Spinal cord (tissue), 10 donors: ENCODE data around the gene COQ6. TPM values are rescaled to one million over a fixed set of nuclear protein-coding genes. Genes with fewer than 3 reads are reported as not detected.
"Not testable (repeated sequence)": the region's sequence is repeated elsewhere in the genome, so short reads cannot be mapped to it uniquely, and the experiment has no call there.

Source experiments
- DNase-seq, 6 donors: peaks; one replicate each; pipeline versions ENCODE4 v3.0.0 to v3.0.0-alpha.2; 2013 to 2015; ENCODE audit warnings: low spot score in 6 of 6, low read depth in 4 of 6
- H3K27ac ChIP-seq: one replicate; pipeline ENCODE4 v1.5.1; 2013; ENCODE audit warnings: low read depth, low read length, control low read depth
- H3K27me3 ChIP-seq: one replicate; pipeline ENCODE4 v1.6.1; 2013; ENCODE audit warnings: low read length; ENCODE audit not compliant: control insufficient read depth, insufficient read depth
- H3K36me3 ChIP-seq: one replicate; pipeline ENCODE4 v1.6.1; 2013; ENCODE audit warnings: low read length; ENCODE audit not compliant: control insufficient read depth, insufficient read depth
- H3K4me1 ChIP-seq: one replicate; pipeline ENCODE4 v1.6.1; 2013; ENCODE audit warnings: low read length; ENCODE audit not compliant: control insufficient read depth, insufficient read depth
- H3K4me3 ChIP-seq: one replicate; pipeline ENCODE4 v1.5.1; 2013; ENCODE audit warnings: low read depth, low read length, control low read depth
- H3K9me3 ChIP-seq: one replicate; pipeline ENCODE4 v1.6.1; 2013; ENCODE audit warnings: low read length; ENCODE audit not compliant: control insufficient read depth, insufficient read depth
- WGBS: methylation state at CpG from one replicate; pipeline ENCODE4 v1.1.5; 2013; ENCODE audit warnings: missing lambda C conversion rate; ENCODE audit not compliant: insufficient coverage; 5-methylcytosine and 5-hydroxymethylcytosine counted together
- polyA plus RNA-seq, 2 donors: library from polyadenylated mRNA; unstranded; fragments of 120-200 nt; gene quantifications; one replicate each; pipeline ENCODE4 v1.2.1, GENCODE V29; 2013; ENCODE audit not compliant: insufficient read length in 2 of 2
- small RNA-seq: library from RNA; depleted of rRNA; stranded (forward); fragments of <200 nt; gene quantifications from one replicate; pipeline ENCODE3, GENCODE V24; 2014; ENCODE audit warnings: low replicate concordance
- total RNA-seq, 2 donors: library from RNA; depleted of rRNA in 1 of 2; stranded (reverse); fragments of 120-200 nt in 1 of 2; fragments of >200 nt in 1 of 2; gene quantifications; one replicate each; pipeline versions ENCODE4 v1.2.3 to v1.2.4, GENCODE V29; 2013 to 2014
- donor health status: healthy.

Gene COQ6
- total and polyA plus RNA-seq, 4 donors: 22.9 to 34.7 (median 29.2) TPM

GRCh38 chr14:73997108-73997943, 47.2 kb downstream of the COQ6 start:
- WGBS: no CpG with 5 or more reads among the region's 1 CpG
- H3K36me3 ChIP-seq: peaks cover 2% of the 10 kb centered on the region
- H3K9me3 ChIP-seq: no peaks in the 10 kb centered on the region
- H3K4me1 ChIP-seq: no peaks in the 10 kb centered on the region
- no peak for DNase-seq
- H3K27me3 ChIP-seq: no peaks in the 10 kb centered on the region
- H3K4me3 ChIP-seq: no peak overlapping the region
- H3K27ac ChIP-seq: no peak overlapping the region

GRCh38 chr14:73997944-73998447, 47.9 kb downstream of the COQ6 start:
- peaks cover 2% of the 10 kb centered on the region for H3K36me3 ChIP-seq
- 80% methylated on average over 6 of the region's 7 CpGs for WGBS
- no peak for DNase-seq

GRCh38 chr14:73998726-73999125, 48.6 kb downstream of the COQ6 start:
- Histone ChIP-seq H3K27me3 (no peaks in the 10 kb centered on the region), H3K4me1 (no peaks in the 10 kb centered on the region), H3K4me3 (no peak overlapping the region), H3K27ac (no peak overlapping the region), H3K9me3 (no peaks in the 10 kb centered on the region), H3K36me3 (peaks cover 2% of the 10 kb centered on the region)
- 89% methylated on average over 2 of the region's 2 CpGs for WGBS
- DNase-seq: no peak

More at GRCh38 chr14:73997944-73998447, 47.9 kb downstream of the COQ6 start:
- no peak overlapping the region for H3K27ac ChIP-seq
- no peaks in the 10 kb centered on the region for H3K9me3 ChIP-seq
- H3K27me3 ChIP-seq: no peaks in the 10 kb centered on the region
- H3K4me3 ChIP-seq: no peak overlapping the region
- H3K4me1 ChIP-seq: no peaks in the 10 kb centered on the region

- H3K27me3 ChIP-seq, H3K9me3 ChIP-seq, H3K4me3 ChIP-seq, H3K36me3 ChIP-seq, H3K27ac ChIP-seq, DNase-seq, H3K4me1 ChIP-seq: not testable (repeated sequence)
- no CpG with 5 or more reads among the region's 3 CpGs for WGBS
Measured at GRCh38 chr14:74005664-74006063, 55.6 kb downstream of the COQ6 start.

GRCh38 chr14:74008843-74009499, 58.9 kb downstream of the COQ6 start:
- DNase-seq: no peak
- Histone ChIP-seq H3K4me3 (no peak overlapping the region), H3K4me1 (no peaks in the 10 kb centered on the region), H3K27me3 (no peaks in the 10 kb centered on the region), H3K27ac (no peak overlapping the region), H3K36me3 (peaks cover 2% of the 10 kb centered on the region), H3K9me3 (no peaks in the 10 kb centered on the region)
- no CpG with 5 or more reads among the region's 2 CpGs for WGBS

Small RNA genes lying within 50 kb of the gene (small RNA-seq; reads per million reads assigned to genes)
- gene AC005480.2: not detected
- gene RF00019: not detected

Other genes with a start within 250 kb of the COQ6 start
- gene PNMA1, start 235.9 kb upstream of the COQ6 start, total RNA-seq: 100 to 1,000 TPM in 1 of 2 donors, 10 to 100 TPM in 1; 39.5 to 105 TPM
- gene PNMA1, start 235.9 kb upstream of the COQ6 start, polyA plus RNA-seq: 100 to 1,000 TPM; 273 to 282 TPM
- 10 to 100 TPM; 10.8 to 16.5 TPM for gene PTGR2, start 98.5 kb upstream of the COQ6 start, total RNA-seq
- 10 to 100 TPM; 13.0 to 15.3 TPM for gene PTGR2, start 98.5 kb upstream of the COQ6 start, polyA plus RNA-seq
- 10 to 100 TPM; 60.5 to 70.7 TPM for gene ZNF410, start 63.4 kb upstream of the COQ6 start, total RNA-seq
- 10 to 100 TPM; 44.2 to 48.5 TPM for gene ZNF410, start 63.4 kb upstream of the COQ6 start, polyA plus RNA-seq
- gene FAM161B, start 208 bp upstream of the COQ6 start, total RNA-seq: 10 to 100 TPM; 13.8 to 15.8 TPM
- gene FAM161B, start 208 bp upstream of the COQ6 start, polyA plus RNA-seq: 10 to 100 TPM; 22.8 to 26.1 TPM
- 10 to 100 TPM; 11.0 to 13.9 TPM for gene ENTPD5, start 69.0 kb downstream of the COQ6 start, total RNA-seq
- gene ENTPD5, start 69.0 kb downstream of the COQ6 start, polyA plus RNA-seq: 10 to 100 TPM; 12.6 to 15.0 TPM
- 10 to 100 TPM; 14.7 to 23.1 TPM for gene BBOF1, start 69.0 kb downstream of the COQ6 start, total RNA-seq
- 10 to 100 TPM; 15.1 to 17.1 TPM for gene BBOF1, start 69.0 kb downstream of the COQ6 start, polyA plus RNA-seq
- 10 to 100 TPM; 60.9 to 92.5 TPM for gene ALDH6A1, start 134.2 kb downstream of the COQ6 start, total RNA-seq
- gene ALDH6A1, start 134.2 kb downstream of the COQ6 start, polyA plus RNA-seq: 10 to 100 TPM; 36.8 to 63.0 TPM
- gene LIN52, start 134.7 kb downstream of the COQ6 start, total RNA-seq: 10 to 100 TPM; 16.1 to 20.8 TPM
- 10 to 100 TPM; 19.1 to 20.2 TPM for gene LIN52, start 134.7 kb downstream of the COQ6 start, polyA plus RNA-seq